Fibroblast of lung (primary cell): ENCODE results near the gene STMN1. TPM values are rescaled to one million over a fixed set of nuclear protein-coding genes. Genes with fewer than 3 reads are reported as not detected.
"Not testable (repeated sequence)": the region's sequence is repeated elsewhere in the genome, so short reads cannot be mapped to it uniquely, and the experiment has no call there.

Experiments
- DNase-seq, 2 donors: peaks; one replicate each; pipeline versions ENCODE4 v3.0.0 to v3.0.0-alpha.2; 2010; ENCODE audit warnings: low read depth in 2 of 2
- H2AFZ ChIP-seq: 2 replicates; pipeline ENCODE4 v1.5.1; 2012; ENCODE audit warnings: low read length, control low read depth, inconsistent platforms
- H3K27ac ChIP-seq: 2 replicates; pipeline ENCODE4 v1.5.1; 2011; ENCODE audit warnings: low read length, control low read depth; ENCODE audit not compliant: insufficient read depth
- H3K27me3 ChIP-seq: 2 replicates; pipeline ENCODE4 v1.5.1; 2011; ENCODE audit warnings: mild to moderate bottlenecking, low read length; ENCODE audit not compliant: control insufficient read depth, insufficient read depth
- H3K36me3 ChIP-seq: 2 replicates; pipeline ENCODE4 v1.5.1; 2011; ENCODE audit warnings: low read length; ENCODE audit not compliant: control insufficient read depth, insufficient read depth
- H3K4me1 ChIP-seq: 2 replicates; pipeline ENCODE4 v1.5.1; 2011; ENCODE audit warnings: low read length; ENCODE audit not compliant: control insufficient read depth, insufficient read depth; ENCODE audit errors: extremely low read depth
- H3K4me2 ChIP-seq: 2 replicates; pipeline ENCODE4 v1.5.1; 2011; ENCODE audit warnings: low read length, control low read depth; ENCODE audit not compliant: insufficient read depth; ENCODE audit errors: extremely low read depth
- H3K4me3 ChIP-seq, 4 experiments: fragments of 200-600 bp in 1 of 4; sonication (generic) in 1 of 4; replicated peaks in 1 of 4; 2 replicates each; pipeline ENCODE4 v1.5.1; 2011 to 2016; ENCODE audit warnings: low read length in 4 of 4, low read depth in 3 of 4, mild to moderate bottlenecking in 3 of 4, control low read depth in 2 of 4, inconsistent platforms in 1 of 4, mixed read lengths in 1 of 4; ENCODE audit not compliant: insufficient read depth in 1 of 4; ENCODE audit errors: control extremely low read depth in 1 of 4
- H3K79me2 ChIP-seq: 2 replicates; pipeline ENCODE4 v1.5.1; 2012; ENCODE audit warnings: mild to moderate bottlenecking, low read length, inconsistent platforms; ENCODE audit not compliant: control insufficient read depth, insufficient read depth
- H3K9ac ChIP-seq: 2 replicates; pipeline ENCODE4 v1.5.1; 2011; ENCODE audit warnings: mild to moderate bottlenecking, low read length, control low read depth; ENCODE audit not compliant: insufficient read depth
- H3K9me3 ChIP-seq: 2 replicates; pipeline ENCODE4 v1.5.1; 2012; ENCODE audit warnings: low read depth, low read length; ENCODE audit not compliant: control insufficient read depth, insufficient read depth
- H4K20me1 ChIP-seq: 2 replicates; pipeline ENCODE4 v1.5.1; 2011; ENCODE audit warnings: low read length; ENCODE audit not compliant: control insufficient read depth, insufficient read depth; ENCODE audit errors: extremely low read depth
- CTCF ChIP-seq, 2 donors: IDR thresholded peaks in 1 of 2; conservative IDR thresholded peaks in 1 of 2; 1 replicate in 1 of 2; 2 replicates in 1 of 2; pipeline ENCODE4 v1.5.1; 2011 to 2012; ENCODE audit warnings: low read length in 2 of 2, control low read depth in 1 of 2, inconsistent platforms in 1 of 2, low read depth in 1 of 2, mild to moderate bottlenecking in 1 of 2
- EZH2 ChIP-seq: IDR thresholded peaks from 2 replicates; pipeline ENCODE4 v1.5.1; 2012; ENCODE audit warnings: low read length, control low read depth, mild to moderate bottlenecking; ENCODE audit errors: missing control alignments
- polyA plus RNA-seq, 2 donors: library from polyadenylated mRNA; depleted of rRNA in 1 of 2; stranded (reverse) in 1 of 2; unstranded in 1 of 2; fragments of >200 nt; gene quantifications; 2 replicates each; pipeline ENCODE4 v1.2.1, GENCODE V29; 2011 to 2012; ENCODE audit warnings: missing spikeins in 1 of 2
- total RNA-seq: library from RNA; depleted of rRNA; stranded (reverse); fragments of >200 nt; gene quantifications from 2 replicates; pipeline ENCODE4 v1.2.1, GENCODE V29; 2014

STMN1 gene
- total and polyA plus RNA-seq, 2 donors (not counting 1 experiment from before 2014, with no cell fraction given): 90.7 to 94.7 TPM

- no peaks in the 10 kb centered on the region for H3K4me1 ChIP-seq
- no peak overlapping the region for H3K4me2 ChIP-seq
- no peak overlapping the region for H3K9ac ChIP-seq
- no peaks in the 10 kb centered on the region for H4K20me1 ChIP-seq
- DNase-seq: no peak
- H3K36me3 ChIP-seq: no peaks in the 10 kb centered on the region
- H3K9me3 ChIP-seq: no peaks in the 10 kb centered on the region
- no peaks in the 10 kb centered on the region for H3K79me2 ChIP-seq
- no peaks in the 10 kb centered on the region for H3K27me3 ChIP-seq
- no peak overlapping the region for H3K4me3 ChIP-seq
- no peak overlapping the region for H3K27ac ChIP-seq
- no peak overlapping the region for H2AFZ ChIP-seq
- TF ChIP-seq CTCF (conservative IDR thresholded peaks at IDR 0.05 in 1 of 2, IDR thresholded peaks at IDR 0.05 in 1 of 2; ENCODE audit: low read depth in 1 of 2, low read length in 2 of 2): no peak
- no peak for TF ChIP-seq EZH2
Observed at GRCh38 chr1:25945761-25946160, 39.5 kb upstream of the STMN1 start.

GRCh38 chr1:25944986-25945385 lies 38.8 kb upstream of the STMN1 start:
- no peaks in the 10 kb centered on the region for H3K27me3 ChIP-seq
- no peak overlapping the region for H3K4me3 ChIP-seq
- H3K27ac ChIP-seq: no peak overlapping the region
- no peak for DNase-seq
- no peaks in the 10 kb centered on the region for H3K79me2 ChIP-seq
- TF ChIP-seq EZH2 (no peak), CTCF (conservative IDR thresholded peaks at IDR 0.05 in 1 of 2, IDR thresholded peaks at IDR 0.05 in 1 of 2; ENCODE audit: low read depth in 1 of 2, low read length in 2 of 2) (no peak)
- H3K4me2 ChIP-seq: no peak overlapping the region
- H3K36me3 ChIP-seq: no peaks in the 10 kb centered on the region
- H3K9me3 ChIP-seq: no peaks in the 10 kb centered on the region
- H3K4me1 ChIP-seq: no peaks in the 10 kb centered on the region
- no peak overlapping the region for H2AFZ ChIP-seq
- H4K20me1 ChIP-seq: no peaks in the 10 kb centered on the region
- no peak overlapping the region for H3K9ac ChIP-seq

GRCh38 chr1:25943511-25943910 lies 37.3 kb upstream of the STMN1 start:
- not testable (repeated sequence) for H4K20me1 ChIP-seq, H3K79me2 ChIP-seq, H3K36me3 ChIP-seq, H3K9me3 ChIP-seq, H3K27me3 ChIP-seq, H3K4me3 ChIP-seq, DNase-seq, H3K4me1 ChIP-seq, H3K4me2 ChIP-seq, H2AFZ ChIP-seq, H3K27ac ChIP-seq, H3K9ac ChIP-seq
